Neural cell (in vitro differentiated cells): ENCODE measurements around the gene TRAPPC6A. TPM values are rescaled to one million over a fixed set of nuclear protein-coding genes. Genes with fewer than 3 reads are reported as not detected.
A peak's percentile ranks its signal among the peaks of the same experiment; 100 is the strongest.

Experiments
- H2AFZ ChIP-seq: fragments of 200-600, 300-800 bp; sonication (generic), shearing (Covaris generic); 2 replicates; pipeline ENCODE4 v1.6.0; 2014; ENCODE audit warnings: low read depth, mild to moderate bottlenecking, antibody characterized with exemption, low read length, moderate library complexity
- H3F3A ChIP-seq: fragments of 200-600 bp; shearing (Covaris generic); 2 replicates; pipeline ENCODE4 v1.6.1; 2016; ENCODE audit warnings: mild to moderate bottlenecking, moderate library complexity, mixed read lengths, antibody characterized with exemption, low read length; ENCODE audit not compliant: insufficient read depth, poor library complexity, severe bottlenecking
- H3K27ac ChIP-seq: fragments of 200-600, 300-800 bp; sonication (generic), shearing (Covaris generic); 2 replicates; pipeline ENCODE4 v1.5.1; 2014; ENCODE audit warnings: mild to moderate bottlenecking, low read length, moderate library complexity
- H3K27me3 ChIP-seq: fragments of 300-800, 200-600 bp; sonication (generic), shearing (Covaris generic); 2 replicates; pipeline ENCODE4 v1.6.0; 2014; ENCODE audit warnings: mild to moderate bottlenecking, low read depth, low read length, moderate library complexity; ENCODE audit not compliant: insufficient read depth
- H3K36me3 ChIP-seq: fragments of 300-800, 200-600 bp; sonication (generic), shearing (Covaris generic); 2 replicates; pipeline ENCODE4 v1.5.1; 2014; ENCODE audit warnings: mild to moderate bottlenecking, antibody characterized with exemption, low read length, moderate library complexity; ENCODE audit not compliant: insufficient read depth
- H3K4me2 ChIP-seq: fragments of 300-800, 200-600 bp; sonication (generic), shearing (Covaris generic); 2 replicates; pipeline ENCODE4 v1.6.0; 2014; ENCODE audit warnings: mild to moderate bottlenecking, low read length
- H3K4me3 ChIP-seq: fragments of 300-800, 200-600 bp; sonication (generic), shearing (Covaris generic); 2 replicates; pipeline ENCODE4 v1.5.1; 2014; ENCODE audit warnings: mild to moderate bottlenecking, low read length, moderate library complexity
- H3K79me2 ChIP-seq: fragments of 200-600 bp; shearing (Covaris generic); replicated peaks from 2 replicates; pipeline ENCODE4 v1.6.0; 2014; ENCODE audit warnings: mild to moderate bottlenecking, low read length, moderate library complexity; ENCODE audit not compliant: insufficient read depth
- H3K9ac ChIP-seq: fragments of 300-800, 200-600 bp; sonication (generic), shearing (Covaris generic); 2 replicates; pipeline ENCODE4 v1.6.1; 2016; ENCODE audit warnings: mild to moderate bottlenecking, low read length, mixed read lengths
- H3K9me2 ChIP-seq: fragments of 200-600 bp; shearing (Covaris generic); 2 replicates; pipeline ENCODE4 v1.6.1; 2016; ENCODE audit warnings: mild to moderate bottlenecking, low read length, mixed read lengths; ENCODE audit not compliant: insufficient read depth
- H3K9me3 ChIP-seq: fragments of 200-600, 300-800 bp; sonication (generic), shearing (Covaris generic); 2 replicates; pipeline ENCODE4 v1.6.1; 2016; ENCODE audit warnings: mild to moderate bottlenecking, mixed run types, low read length, moderate library complexity, mixed read lengths
- H4K20me1 ChIP-seq: fragments of 200-600 bp; shearing (Covaris generic); 2 replicates; pipeline ENCODE4 v1.6.1; 2016; ENCODE audit warnings: mild to moderate bottlenecking, mixed run types; ENCODE audit not compliant: insufficient read depth
- EP300 ChIP-seq: fragments of 450-650 bp; conservative IDR thresholded peaks from 2 replicates; pipeline ENCODE4 v1.6.1; 2014; ENCODE audit warnings: antibody characterized with exemption, mild to moderate bottlenecking, moderate library complexity; ENCODE audit not compliant: poor library complexity, severe bottlenecking
- EZH2 ChIP-seq: fragments of 200-600, 300-800 bp; shearing (Covaris generic), sonication (generic); IDR thresholded peaks from 2 replicates; pipeline ENCODE4 v1.6.1; 2014; ENCODE audit warnings: antibody characterized with exemption, low read length, borderline replicate concordance, mild to moderate bottlenecking; ENCODE audit not compliant: insufficient read depth, poor library complexity, severe bottlenecking
- MXI1 ChIP-seq: fragments of 450-650 bp; conservative IDR thresholded peaks from 2 replicates; pipeline ENCODE4 v1.6.1; 2014; ENCODE audit warnings: antibody characterized with exemption, mild to moderate bottlenecking; ENCODE audit not compliant: poor library complexity, severe bottlenecking
- POLR2AphosphoS5 ChIP-seq: IDR thresholded peaks from 2 replicates; pipeline ENCODE4 v1.6.1; 2012
- RAD21 ChIP-seq: fragments of 450-650 bp; conservative IDR thresholded peaks from 2 replicates; pipeline ENCODE4 v1.6.1; 2014; ENCODE audit warnings: antibody characterized with exemption, mild to moderate bottlenecking, moderate library complexity
- SMC3 ChIP-seq: fragments of 450-650 bp; conservative IDR thresholded peaks from 2 replicates; pipeline ENCODE4 v1.6.1; 2014; ENCODE audit warnings: antibody characterized with exemption, mild to moderate bottlenecking, moderate library complexity; ENCODE audit not compliant: poor library complexity
- TAF1 ChIP-seq: IDR thresholded peaks from 2 replicates; pipeline ENCODE4 v1.6.1; 2012; ENCODE audit warnings: low read depth
- polyA plus RNA-seq: library from polyadenylated mRNA; depleted of rRNA; stranded (reverse); fragments of >200 nt; gene quantifications from 2 replicates; pipeline ENCODE4 v1.2.3, GENCODE V29; 2014
- TF ChIP-seq, protein P1 (sequence below): IDR thresholded peaks from 2 replicates; pipeline ENCODE4 v1.6.1; 2012; ENCODE audit warnings: borderline replicate concordance
- TF ChIP-seq, protein P2 (sequence below): fragments of 450-650 bp; IDR thresholded peaks from 2 replicates; pipeline ENCODE4 v1.5.1; 2014; ENCODE audit warnings: antibody characterized with exemption, mild to moderate bottlenecking, moderate library complexity; ENCODE audit not compliant: poor library complexity, severe bottlenecking

Gene TRAPPC6A
- polyA plus RNA-seq, 1 donor from 2014 or later: 48.5 TPM

DNA sequence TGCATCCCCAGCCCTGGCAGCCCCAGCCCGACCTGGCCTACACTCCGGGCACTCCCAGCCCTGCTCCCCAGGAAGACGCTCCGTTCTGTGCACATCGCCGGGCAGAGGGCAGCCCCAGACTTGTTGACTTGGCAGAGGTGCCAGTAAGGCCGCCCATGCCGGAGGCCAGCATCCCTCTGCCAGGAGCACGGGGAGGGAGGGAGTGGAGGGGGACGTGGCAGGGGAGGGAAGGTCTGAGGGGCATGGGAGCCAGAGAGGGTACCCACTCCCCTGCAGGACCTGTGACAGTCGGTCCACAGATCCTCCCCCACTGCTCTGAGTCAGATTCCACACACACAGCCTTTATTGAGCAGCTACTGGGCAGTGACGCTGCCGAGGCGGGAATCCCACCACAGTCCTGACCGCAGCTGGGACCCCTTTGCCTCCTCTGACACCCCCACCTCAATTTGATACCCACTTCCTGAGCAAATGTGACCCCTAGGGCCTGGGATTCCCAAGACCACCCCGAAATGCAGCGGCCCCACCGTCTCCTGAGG is 15.4 kb downstream of the TRAPPC6A start:
- no peaks in the 10 kb centered on the region for H3K9me2 ChIP-seq
- H3K9ac ChIP-seq: no peak overlapping the region
- no peak overlapping the region for H3K4me2 ChIP-seq
- H3K4me3 ChIP-seq: no peak overlapping the region
- H2AFZ ChIP-seq: no peak overlapping the region
- H3F3A ChIP-seq: no peaks in the 10 kb centered on the region
- TF ChIP-seq RAD21 (no peak), MXI1 (no peak), EZH2 (no peak)
- no peaks in the 10 kb centered on the region for H3K27me3 ChIP-seq
- H4K20me1 ChIP-seq: no peaks in the 10 kb centered on the region
- H3K27ac ChIP-seq: no peak overlapping the region
- no peaks in the 10 kb centered on the region for H3K9me3 ChIP-seq
- H3K79me2 ChIP-seq: no peaks in the 10 kb centered on the region
- no peaks in the 10 kb centered on the region for H3K36me3 ChIP-seq

DNA sequence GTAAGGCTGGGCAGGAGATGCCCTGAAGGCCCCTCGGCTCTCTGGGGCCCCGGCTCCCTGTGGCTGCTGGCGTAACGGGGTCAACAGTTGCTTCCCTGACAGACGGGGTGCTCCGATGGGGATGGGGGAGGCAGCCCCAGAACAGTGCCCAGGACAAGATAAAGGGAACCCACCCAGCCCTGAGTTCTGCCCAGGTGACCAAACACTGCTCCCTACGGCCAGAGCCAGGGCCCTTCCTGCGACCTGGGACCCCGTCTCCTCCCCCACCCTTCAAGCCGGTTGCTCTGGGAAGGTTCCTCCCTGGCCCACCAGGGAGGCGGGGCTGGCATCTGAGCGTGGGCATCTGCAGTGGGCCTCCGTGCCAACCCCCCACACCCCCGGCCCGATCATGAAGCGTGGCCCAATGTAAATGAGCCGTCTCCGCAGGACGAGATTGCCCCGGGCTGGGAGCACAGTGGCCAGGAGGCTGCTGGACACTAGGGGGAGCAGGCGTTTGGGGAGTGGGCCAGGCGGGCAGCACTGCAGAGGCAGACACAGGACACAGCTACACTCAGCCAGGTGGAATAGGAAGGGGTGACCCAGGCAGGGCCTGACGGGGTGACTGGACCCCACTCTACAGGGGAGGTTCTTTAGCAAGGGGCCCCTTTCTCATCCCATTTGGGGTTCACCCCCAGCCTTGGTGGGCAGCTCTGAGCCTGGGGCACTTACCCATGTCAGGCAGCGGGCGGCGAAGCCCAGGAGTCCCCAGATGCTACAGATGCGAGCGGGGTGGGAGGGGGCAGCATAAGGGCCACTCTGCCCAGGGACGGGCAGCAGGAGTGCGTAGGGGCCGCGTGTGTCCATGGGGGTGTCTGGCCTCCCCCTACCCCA is 16.1 kb downstream of the TRAPPC6A start:
- H3K9me3 ChIP-seq: no peaks in the 10 kb centered on the region
- H3K36me3 ChIP-seq: no peaks in the 10 kb centered on the region
- H3F3A ChIP-seq: no peaks in the 10 kb centered on the region
- no peaks in the 10 kb centered on the region for H3K9me2 ChIP-seq
- H3K27ac ChIP-seq: no peak overlapping the region
- H3K79me2 ChIP-seq: no peaks in the 10 kb centered on the region
- no peaks in the 10 kb centered on the region for H3K27me3 ChIP-seq
- no peak overlapping the region for H3K4me3 ChIP-seq
- H3K4me2 ChIP-seq: no peak overlapping the region
- TF ChIP-seq SMC3 (peak; percentile 14), EZH2 (no peak), TAF1 (no peak), EP300 (no peak), RAD21 (no peak), POLR2AphosphoS5 (no peak), MXI1 (no peak)
- TF ChIP-seq, protein P1, sequence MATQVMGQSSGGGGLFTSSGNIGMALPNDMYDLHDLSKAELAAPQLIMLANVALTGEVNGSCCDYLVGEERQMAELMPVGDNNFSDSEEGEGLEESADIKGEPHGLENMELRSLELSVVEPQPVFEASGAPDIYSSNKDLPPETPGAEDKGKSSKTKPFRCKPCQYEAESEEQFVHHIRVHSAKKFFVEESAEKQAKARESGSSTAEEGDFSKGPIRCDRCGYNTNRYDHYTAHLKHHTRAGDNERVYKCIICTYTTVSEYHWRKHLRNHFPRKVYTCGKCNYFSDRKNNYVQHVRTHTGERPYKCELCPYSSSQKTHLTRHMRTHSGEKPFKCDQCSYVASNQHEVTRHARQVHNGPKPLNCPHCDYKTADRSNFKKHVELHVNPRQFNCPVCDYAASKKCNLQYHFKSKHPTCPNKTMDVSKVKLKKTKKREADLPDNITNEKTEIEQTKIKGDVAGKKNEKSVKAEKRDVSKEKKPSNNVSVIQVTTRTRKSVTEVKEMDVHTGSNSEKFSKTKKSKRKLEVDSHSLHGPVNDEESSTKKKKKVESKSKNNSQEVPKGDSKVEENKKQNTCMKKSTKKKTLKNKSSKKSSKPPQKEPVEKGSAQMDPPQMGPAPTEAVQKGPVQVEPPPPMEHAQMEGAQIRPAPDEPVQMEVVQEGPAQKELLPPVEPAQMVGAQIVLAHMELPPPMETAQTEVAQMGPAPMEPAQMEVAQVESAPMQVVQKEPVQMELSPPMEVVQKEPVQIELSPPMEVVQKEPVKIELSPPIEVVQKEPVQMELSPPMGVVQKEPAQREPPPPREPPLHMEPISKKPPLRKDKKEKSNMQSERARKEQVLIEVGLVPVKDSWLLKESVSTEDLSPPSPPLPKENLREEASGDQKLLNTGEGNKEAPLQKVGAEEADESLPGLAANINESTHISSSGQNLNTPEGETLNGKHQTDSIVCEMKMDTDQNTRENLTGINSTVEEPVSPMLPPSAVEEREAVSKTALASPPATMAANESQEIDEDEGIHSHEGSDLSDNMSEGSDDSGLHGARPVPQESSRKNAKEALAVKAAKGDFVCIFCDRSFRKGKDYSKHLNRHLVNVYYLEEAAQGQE: no peak
- TF ChIP-seq, protein P2, sequence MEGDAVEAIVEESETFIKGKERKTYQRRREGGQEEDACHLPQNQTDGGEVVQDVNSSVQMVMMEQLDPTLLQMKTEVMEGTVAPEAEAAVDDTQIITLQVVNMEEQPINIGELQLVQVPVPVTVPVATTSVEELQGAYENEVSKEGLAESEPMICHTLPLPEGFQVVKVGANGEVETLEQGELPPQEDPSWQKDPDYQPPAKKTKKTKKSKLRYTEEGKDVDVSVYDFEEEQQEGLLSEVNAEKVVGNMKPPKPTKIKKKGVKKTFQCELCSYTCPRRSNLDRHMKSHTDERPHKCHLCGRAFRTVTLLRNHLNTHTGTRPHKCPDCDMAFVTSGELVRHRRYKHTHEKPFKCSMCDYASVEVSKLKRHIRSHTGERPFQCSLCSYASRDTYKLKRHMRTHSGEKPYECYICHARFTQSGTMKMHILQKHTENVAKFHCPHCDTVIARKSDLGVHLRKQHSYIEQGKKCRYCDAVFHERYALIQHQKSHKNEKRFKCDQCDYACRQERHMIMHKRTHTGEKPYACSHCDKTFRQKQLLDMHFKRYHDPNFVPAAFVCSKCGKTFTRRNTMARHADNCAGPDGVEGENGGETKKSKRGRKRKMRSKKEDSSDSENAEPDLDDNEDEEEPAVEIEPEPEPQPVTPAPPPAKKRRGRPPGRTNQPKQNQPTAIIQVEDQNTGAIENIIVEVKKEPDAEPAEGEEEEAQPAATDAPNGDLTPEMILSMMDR: peak; percentile 30
- no peak overlapping the region for H3K9ac ChIP-seq
- no peaks in the 10 kb centered on the region for H4K20me1 ChIP-seq
- no peak overlapping the region for H2AFZ ChIP-seq
